Activated naive CD8-positive, alpha-beta T cell treated with anti-CD3 and anti-CD28 coated beads, Interleukin-2, amount 50 U/mL, for 24 hours (primary cell): ENCODE results near the gene RING1.

Source experiments
- ATAC-seq: fragments of 150-1000 bp; cut with Tn5 transposase; one replicate; pipeline ENCODE4 v1.10.0; 2021
- DNase-seq: peaks from one replicate; pipeline ENCODE4 v3.0.0; 2021
- H3K27ac Mint-ChIP-seq: one replicate; pipeline ENCODE4 v1.8.0; 2021; ENCODE audit warnings: mild to moderate bottlenecking, mixed read lengths
- H3K27me3 Mint-ChIP-seq: one replicate; pipeline ENCODE4 v1.8.0; 2021; ENCODE audit warnings: mixed read lengths
- H3K36me3 Mint-ChIP-seq: one replicate; pipeline ENCODE4 v1.8.0; 2021; ENCODE audit warnings: low read depth, mixed read lengths
- H3K4me1 Mint-ChIP-seq: one replicate; pipeline ENCODE4 v1.8.0; 2021; ENCODE audit warnings: mixed read lengths
- H3K4me3 Mint-ChIP-seq: one replicate; pipeline ENCODE4 v1.8.0; 2021; ENCODE audit warnings: mild to moderate bottlenecking, moderate library complexity, mixed read lengths
- H3K9me3 Mint-ChIP-seq: one replicate; pipeline ENCODE4 v1.8.0; 2021; ENCODE audit warnings: mixed read lengths

The RING1 gene

DNA sequence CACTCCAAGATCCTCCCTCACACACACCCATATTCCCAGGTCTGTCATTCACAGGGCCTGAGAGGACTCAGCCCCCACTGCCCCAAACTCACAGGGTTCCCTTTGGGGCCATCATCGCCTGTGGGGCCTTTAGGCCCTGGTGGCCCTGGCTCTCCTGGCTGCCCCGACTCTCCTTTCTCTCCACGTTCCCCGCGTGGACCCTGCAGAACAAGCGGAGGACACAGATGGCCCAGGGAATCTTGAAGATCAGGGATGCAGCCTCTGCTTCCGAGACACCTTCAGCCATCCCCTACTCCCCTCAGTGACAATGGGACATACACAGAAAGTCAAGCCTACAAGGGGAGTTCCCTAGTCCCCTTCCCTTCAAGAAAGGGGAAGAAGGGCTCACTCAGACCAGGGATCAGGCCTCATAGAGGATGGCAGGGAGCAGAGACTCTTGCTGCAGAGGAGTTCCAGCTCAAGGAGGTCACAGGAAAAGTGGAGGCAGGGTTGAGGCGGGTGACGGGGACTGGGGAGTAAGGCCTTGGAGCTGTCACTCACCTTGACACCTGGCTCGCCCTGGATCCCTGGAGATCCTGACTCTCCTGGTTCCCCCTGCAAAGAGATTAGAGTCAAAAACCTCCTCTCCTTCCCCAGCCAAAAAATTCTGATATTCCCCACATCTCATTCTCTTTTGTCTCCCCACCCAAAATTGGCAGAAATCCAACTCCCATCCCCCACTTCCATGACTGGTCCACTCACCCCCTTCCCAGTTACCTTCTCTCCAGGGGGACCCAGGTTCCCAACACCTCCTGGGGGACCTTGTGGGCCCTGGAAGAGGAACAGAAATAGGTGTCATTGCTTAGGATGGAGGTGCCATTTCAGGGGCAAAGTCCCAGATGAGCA is 38.8 kb upstream of the RING1 start:
- DNase-seq = no peak
- no peak for ATAC-seq
- H3K27ac Mint-ChIP-seq = no peak overlapping the region
- no peaks in the 10 kb centered on the region for H3K9me3 Mint-ChIP-seq
- H3K4me1 Mint-ChIP-seq = no peaks in the 10 kb centered on the region
- no peaks in the 10 kb centered on the region for H3K36me3 Mint-ChIP-seq
- H3K4me3 Mint-ChIP-seq = no peak overlapping the region
- H3K27me3 Mint-ChIP-seq = no peaks in the 10 kb centered on the region

DNA sequence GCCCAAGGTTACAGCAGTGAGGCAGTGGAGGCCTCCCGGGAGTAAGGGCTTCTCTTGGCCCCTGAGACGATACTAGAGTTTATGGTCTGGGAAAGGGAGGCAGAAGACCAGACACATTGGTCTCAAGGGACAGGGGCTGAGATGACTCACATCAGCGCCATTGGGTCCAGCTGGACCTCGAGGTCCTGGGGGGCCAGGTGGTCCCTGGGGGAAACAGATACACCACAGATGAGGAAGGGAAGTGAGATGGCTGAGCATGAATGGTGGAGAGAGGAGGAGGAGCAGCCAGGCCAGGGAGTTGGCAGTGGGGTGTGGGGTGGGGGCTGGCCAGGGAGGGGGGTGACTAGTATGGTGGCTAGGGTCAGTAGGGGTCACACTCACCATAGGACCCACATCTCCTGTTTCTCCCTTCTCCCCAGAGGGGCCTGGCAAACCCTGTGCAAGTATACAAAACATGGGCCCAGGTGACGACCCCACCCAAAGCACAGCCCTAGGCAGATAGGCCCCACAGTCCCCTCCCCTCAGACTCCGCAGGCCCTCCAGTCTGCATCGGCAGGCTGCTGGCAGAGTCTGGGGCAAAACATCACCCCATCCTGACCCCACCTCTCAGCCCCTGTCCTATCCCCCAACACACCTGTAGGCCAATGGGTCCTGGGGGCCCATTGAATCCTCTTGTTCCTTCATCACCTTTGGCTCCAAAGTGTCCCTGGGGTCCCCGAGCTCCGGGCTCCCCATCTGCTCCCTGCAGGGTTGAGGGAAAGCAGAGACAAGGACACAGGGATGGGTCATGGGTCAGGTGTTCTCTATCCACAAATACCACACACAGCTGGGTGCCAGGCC is 37.9 kb upstream of the RING1 start:
- H3K4me1 Mint-ChIP-seq = no peaks in the 10 kb centered on the region
- no peak overlapping the region for H3K4me3 Mint-ChIP-seq
- no peak for ATAC-seq
- no peaks in the 10 kb centered on the region for H3K9me3 Mint-ChIP-seq
- DNase-seq = no peak
- H3K27ac Mint-ChIP-seq = no peak overlapping the region
- no peaks in the 10 kb centered on the region for H3K27me3 Mint-ChIP-seq
- H3K36me3 Mint-ChIP-seq = no peaks in the 10 kb centered on the region

DNA sequence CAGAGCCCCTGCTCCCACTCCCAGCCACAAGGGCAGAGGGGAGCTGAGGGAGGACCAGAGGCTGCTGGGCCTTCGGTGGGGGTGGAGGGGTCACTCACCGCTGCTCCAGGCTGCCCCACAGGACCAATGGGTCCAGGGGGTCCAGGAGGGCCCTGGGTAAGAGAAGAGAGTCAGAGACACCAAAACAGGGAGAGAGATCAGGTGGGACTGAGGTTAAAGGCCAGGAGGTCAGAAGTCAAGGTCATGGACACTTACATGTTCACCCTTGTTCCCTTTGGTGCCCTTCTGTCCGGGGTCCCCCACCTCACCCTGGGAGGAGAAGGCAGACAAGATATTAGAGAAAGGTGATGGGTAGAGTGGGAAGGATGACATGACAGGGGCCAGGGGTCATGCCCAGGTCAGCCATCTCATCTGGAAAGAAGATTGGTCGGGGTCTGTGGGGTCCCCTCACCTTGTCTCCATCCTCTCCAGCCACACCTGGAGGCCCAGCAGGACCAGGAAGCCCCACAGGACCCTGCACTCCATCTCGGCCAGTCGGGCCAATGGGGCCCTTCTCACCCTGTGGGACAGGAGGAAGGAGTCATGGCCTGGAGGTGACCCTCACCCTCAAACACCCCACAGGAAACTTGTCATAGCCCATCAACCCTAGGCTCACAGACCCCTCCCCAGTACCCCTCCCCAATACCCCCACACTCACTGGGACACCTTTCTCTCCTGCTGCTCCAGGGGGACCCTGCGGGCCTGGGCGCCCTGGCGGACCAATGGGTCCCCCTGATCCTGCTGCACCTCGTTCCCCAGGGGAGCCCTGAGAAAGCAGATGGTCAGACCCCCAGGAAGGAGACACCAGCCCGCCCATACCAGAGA is 37.1 kb upstream of the RING1 start:
- no peaks in the 10 kb centered on the region for H3K36me3 Mint-ChIP-seq
- H3K27me3 Mint-ChIP-seq = no peaks in the 10 kb centered on the region
- H3K27ac Mint-ChIP-seq = no peak overlapping the region
- DNase-seq (no peak), ATAC-seq (no peak)
- no peaks in the 10 kb centered on the region for H3K4me1 Mint-ChIP-seq
- H3K9me3 Mint-ChIP-seq = no peaks in the 10 kb centered on the region
- H3K4me3 Mint-ChIP-seq = no peak overlapping the region

DNA sequence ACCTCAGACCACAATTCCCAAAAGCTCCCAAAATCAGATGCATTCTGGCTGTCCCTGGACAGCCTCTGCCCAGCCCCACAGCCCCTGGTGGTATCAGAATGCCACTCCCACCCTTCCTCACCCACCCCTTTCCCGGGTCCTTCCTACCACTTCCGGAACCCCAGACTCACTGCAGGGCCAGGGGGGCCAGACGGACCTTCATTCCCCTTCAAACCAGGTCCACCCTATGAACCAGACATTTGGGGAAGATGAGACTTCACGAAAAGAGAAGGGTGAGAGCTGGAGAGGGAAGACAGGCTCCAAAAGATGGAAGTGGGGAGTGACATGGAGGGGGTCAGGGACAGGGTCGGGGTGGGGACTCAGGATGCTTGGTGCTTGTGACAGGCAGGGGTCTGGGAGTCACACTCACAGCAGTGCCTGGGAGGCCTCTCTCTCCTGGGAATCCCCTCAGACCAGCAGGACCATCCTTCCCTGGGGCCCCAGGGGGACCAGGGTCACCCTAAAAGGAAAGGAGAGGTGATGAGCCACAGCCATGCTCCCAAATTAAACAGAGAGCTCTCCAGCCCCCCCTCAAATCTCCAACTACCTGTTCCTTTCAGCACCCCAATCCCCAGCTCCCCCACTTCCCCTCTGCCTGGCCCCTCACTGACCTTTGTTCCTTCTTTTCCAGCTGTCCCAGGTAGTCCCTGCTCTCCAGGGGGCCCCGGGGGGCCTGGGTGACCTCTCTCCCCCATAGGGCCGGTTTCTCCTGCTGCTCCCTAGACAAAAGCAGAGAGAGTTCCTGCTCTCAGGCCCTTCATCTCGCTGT is 36.2 kb upstream of the RING1 start:
- no peaks in the 10 kb centered on the region for H3K36me3 Mint-ChIP-seq
- no peaks in the 10 kb centered on the region for H3K27me3 Mint-ChIP-seq
- H3K4me1 Mint-ChIP-seq = no peaks in the 10 kb centered on the region
- no peak for ATAC-seq
- H3K9me3 Mint-ChIP-seq = no peaks in the 10 kb centered on the region
- H3K27ac Mint-ChIP-seq = no peak overlapping the region
- no peak for DNase-seq
- no peak overlapping the region for H3K4me3 Mint-ChIP-seq

DNA sequence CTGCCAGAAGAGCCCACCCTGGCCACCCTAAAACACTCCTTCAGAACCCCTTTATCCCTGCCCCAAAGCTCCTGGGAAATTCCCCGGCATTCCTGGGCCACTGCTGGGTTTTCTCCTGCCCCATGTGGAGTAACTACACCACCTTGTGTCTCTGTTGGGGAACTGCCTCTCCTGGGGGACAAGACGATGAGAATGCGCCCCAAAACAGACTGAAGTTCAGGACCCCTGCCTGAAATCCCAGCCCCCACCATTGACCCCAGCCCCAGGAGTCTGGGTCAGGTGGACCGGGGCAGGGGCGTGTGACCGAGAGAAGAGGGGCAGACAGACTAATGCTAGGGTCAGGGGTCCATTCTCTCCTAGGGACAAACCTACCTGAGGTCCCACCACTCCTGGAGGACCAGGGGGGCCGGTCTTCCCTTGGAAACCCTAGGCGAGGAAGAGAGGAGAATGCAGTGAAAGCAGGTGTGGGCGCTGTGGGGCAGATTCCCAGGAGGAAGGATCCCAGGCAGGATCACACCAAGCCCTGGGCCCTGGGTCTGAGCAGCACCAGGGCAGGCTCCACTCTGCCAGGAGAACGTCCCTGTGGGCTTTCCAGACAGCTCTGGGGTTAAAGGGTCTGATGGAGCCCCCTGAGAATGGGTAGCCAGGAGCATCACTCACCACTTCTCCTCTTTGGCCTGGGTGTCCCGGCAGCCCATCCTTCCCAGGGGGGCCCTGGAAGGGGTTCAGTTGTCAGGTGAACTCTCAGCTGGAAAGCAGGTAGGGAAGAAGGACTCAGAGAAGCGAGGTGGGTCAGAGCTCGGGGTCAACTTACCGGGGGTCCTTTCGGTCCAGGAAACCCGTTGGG is 35.4 kb upstream of the RING1 start:
- Mint-ChIP-seq H3K4me1 (no peaks in the 10 kb centered on the region), H3K9me3 (no peaks in the 10 kb centered on the region), H3K27me3 (no peaks in the 10 kb centered on the region), H3K4me3 (no peak overlapping the region), H3K27ac (no peak overlapping the region), H3K36me3 (no peaks in the 10 kb centered on the region)
- DNase-seq (no peak), ATAC-seq (no peak)

DNA sequence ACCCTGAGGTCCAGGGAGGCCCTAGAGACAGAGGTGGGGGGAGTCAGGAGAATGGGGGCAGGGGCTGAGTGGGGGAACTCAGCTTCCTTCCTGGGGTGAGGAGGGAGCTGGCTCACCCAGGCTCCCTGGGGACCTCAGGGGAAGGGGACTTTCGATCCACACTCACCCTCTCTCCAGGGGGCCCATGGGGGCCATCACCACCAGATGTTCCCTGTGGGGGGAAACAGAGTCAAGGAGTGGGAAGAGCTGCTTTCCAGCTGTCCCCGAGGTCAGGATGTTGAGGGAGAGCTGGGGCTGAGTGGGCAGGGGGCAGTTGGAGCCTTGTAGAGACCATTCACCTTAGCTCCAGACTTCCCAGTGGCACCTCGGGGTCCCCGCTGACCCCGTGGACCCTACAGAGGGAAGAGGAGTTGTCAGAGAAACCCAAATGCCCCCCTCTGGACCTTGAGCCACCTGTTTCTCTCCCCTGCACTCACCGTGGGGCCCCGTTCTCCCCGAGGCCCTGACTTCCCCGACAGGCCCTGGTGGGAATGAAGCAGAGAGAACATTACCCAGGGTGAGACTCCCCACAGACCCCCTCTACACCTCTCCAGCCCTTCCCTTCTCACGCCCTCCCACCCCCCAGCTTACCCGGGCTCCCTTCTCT is 34.6 kb upstream of the RING1 start:
- H3K4me3 Mint-ChIP-seq = no peak overlapping the region
- ATAC-seq (no peak), DNase-seq (no peak)
- no peak overlapping the region for H3K27ac Mint-ChIP-seq
- no peaks in the 10 kb centered on the region for H3K9me3 Mint-ChIP-seq
- H3K4me1 Mint-ChIP-seq = no peaks in the 10 kb centered on the region
- no peaks in the 10 kb centered on the region for H3K27me3 Mint-ChIP-seq
- H3K36me3 Mint-ChIP-seq = no peaks in the 10 kb centered on the region

DNA sequence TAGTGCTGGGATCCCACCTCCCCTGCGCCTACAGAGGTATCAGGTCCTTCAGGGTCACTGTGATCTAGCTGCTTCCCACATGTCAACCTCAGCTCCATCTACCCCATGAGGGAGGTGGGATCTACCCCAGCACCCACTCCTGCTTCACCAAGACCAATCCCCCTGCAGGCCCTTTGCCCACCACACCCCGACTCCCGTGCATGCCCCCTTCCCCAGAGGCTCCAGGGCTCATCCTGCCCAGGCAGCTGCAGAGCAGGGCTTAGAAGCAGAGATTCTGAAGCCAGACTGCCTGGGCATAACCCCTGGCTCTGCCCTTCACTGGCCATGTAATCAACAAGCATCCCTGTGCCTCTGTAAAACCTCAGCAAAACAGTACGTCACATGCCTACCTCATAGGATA is 33.5 kb upstream of the RING1 start:
- H3K36me3 Mint-ChIP-seq = no peaks in the 10 kb centered on the region
- H3K9me3 Mint-ChIP-seq = no peaks in the 10 kb centered on the region
- DNase-seq (no peak), ATAC-seq (no peak)
- H3K4me3 Mint-ChIP-seq = no peak overlapping the region
- H3K4me1 Mint-ChIP-seq = no peaks in the 10 kb centered on the region
- H3K27me3 Mint-ChIP-seq = no peaks in the 10 kb centered on the region
- no peak overlapping the region for H3K27ac Mint-ChIP-seq

DNA sequence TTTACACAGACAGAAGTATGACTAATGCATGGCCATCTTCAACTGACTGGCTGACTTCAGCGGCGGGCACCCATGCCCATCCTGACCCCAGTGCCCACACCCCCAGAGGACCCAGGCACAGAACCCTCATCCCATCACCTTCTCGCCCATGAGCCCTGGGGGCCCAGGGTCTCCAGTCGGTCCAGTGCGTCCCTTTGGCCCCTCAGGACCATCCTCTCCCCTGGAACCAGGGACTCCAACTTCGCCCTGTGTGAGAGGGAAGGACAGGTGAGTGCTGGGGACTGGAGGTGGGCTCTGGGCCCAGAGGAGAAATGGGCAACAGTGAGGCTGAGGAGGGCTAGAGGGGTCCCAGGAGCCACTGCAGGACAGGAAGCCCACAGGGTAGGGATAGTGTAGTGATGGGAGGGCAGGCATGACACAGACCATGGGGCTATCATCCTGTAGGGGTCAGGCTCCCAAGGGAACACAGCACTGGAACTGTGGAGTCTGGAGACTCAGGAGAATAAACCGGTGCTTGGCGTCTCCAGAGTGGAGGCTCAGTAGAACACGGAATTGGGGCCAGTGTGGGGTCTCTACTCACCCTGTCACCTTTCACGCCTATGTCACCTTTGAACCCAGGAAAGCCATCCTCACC is 32.7 kb upstream of the RING1 start:
- H3K27ac Mint-ChIP-seq = no peak overlapping the region
- H3K9me3 Mint-ChIP-seq = no peaks in the 10 kb centered on the region
- DNase-seq (no peak), ATAC-seq (no peak)
- no peak overlapping the region for H3K4me3 Mint-ChIP-seq
- H3K4me1 Mint-ChIP-seq = no peaks in the 10 kb centered on the region
- no peaks in the 10 kb centered on the region for H3K27me3 Mint-ChIP-seq
- H3K36me3 Mint-ChIP-seq = no peaks in the 10 kb centered on the region

DNA sequence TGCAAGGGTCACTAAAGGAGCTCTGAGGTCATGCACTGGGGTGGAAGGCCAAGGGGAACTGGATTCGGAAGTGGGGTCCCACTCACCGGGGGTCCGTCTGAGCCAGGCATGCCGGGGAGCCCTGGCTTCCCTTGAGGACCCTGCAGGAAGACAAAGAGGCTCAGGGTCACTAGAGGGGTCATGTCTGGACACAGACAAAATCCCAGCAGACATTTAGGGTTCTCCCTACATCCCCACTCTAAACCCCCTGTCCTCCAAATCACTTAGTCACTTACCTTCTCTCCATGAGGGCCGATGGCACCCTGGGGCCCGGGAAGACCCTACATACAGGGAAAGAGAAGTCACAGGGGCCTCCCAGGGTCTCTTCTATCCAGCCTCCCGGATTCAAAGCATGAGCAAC is 31.4 kb upstream of the RING1 start:
- Mint-ChIP-seq H3K36me3 (no peaks in the 10 kb centered on the region), H3K9me3 (no peaks in the 10 kb centered on the region), H3K4me3 (no peak overlapping the region), H3K27me3 (no peaks in the 10 kb centered on the region), H3K4me1 (no peaks in the 10 kb centered on the region), H3K27ac (no peak overlapping the region)
- ATAC-seq (no peak), DNase-seq (no peak)

DNA sequence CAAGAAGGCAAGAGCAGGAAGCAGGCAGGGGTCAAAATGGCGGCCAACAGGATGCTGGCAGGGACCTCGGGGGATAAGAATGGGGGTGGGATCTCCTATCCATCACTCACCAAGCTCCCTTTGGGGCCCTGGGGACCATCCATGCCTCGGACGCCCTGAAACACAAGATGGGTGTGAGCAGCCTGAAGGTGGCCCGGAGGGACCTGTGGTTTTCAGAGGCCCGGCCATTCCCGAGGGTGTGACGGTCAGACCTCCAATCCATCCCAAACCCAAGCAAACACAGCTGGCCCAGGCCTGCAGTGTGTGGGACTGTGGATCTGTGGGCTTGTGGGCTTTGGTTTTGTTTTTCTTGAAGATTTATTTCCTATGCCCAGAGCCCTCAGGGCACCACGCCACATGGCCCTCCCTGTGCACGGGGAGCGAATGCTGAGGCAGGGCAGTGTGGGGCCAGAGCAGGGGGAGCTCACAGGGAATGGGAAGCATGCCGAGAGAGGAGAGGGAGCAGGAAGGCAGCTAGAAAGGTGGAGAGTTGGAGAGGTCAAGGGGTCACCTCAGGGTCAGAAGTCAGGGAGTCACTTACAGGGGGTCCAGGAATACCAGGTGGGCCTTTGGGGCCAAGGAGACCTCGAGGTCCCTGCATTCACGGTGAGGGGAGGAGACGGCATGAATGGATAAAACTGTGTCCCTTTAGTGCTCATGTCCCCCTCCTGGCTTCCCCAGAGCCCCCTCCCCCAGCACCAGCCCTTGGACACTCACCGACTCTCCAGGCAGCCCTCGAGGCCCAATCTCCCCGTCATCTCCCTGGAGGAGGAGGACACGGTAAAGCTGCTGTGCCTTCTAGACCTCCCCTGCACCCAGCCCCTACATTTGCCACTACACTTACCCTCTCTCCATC is 30.5 kb upstream of the RING1 start:
- Mint-ChIP-seq H3K4me1 (peaks cover 2% of the 10 kb centered on the region), H3K9me3 (peaks cover 3% of the 10 kb centered on the region), H3K36me3 (peaks cover 2% of the 10 kb centered on the region), H3K4me3 (no peak overlapping the region), H3K27ac (no peak overlapping the region), H3K27me3 (no peaks in the 10 kb centered on the region)
- DNase-seq (no peak), ATAC-seq (no peak)

DNA sequence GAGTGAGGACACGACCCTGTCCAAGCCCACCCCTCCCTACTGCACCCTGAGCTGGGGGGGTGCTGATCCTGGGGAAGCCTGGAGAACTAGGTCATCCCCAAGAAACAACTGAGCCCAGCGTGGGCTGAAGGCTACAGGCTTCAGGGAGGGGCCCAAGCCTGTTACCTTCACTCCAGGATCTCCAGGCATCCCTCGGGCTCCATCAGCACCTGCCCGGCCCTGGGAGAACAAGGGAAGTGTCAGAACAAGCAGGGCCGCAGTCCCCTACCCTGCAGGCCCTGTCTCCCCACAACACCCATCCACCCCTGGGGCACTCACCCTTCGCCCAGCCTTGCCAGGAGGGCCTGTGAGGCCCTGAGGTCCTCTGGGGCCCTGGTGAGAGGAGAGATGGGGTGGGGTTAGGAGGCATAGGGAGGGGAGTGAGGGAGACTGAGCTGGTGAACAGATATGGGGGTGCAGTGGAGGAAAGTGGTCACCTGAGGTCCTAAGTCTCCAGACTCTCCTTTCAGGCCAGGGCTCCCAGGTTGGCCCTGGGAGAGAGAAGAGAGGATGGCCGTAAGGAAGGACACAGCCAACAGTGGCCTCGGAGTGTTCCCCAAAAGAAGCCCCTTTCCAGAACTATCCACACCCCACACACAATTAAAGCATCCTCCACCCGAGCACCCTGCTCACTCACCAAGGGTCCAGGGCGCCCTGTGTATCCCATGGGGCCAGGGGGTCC is 29.4 kb upstream of the RING1 start:
- ATAC-seq (no peak), DNase-seq (no peak)
- no peak overlapping the region for H3K4me3 Mint-ChIP-seq
- no peak overlapping the region for H3K27ac Mint-ChIP-seq
- H3K9me3 Mint-ChIP-seq = peaks cover 15% of the 10 kb centered on the region
- no peaks in the 10 kb centered on the region for H3K27me3 Mint-ChIP-seq
- H3K36me3 Mint-ChIP-seq = peaks cover 14% of the 10 kb centered on the region
- H3K4me1 Mint-ChIP-seq = peaks cover 13% of the 10 kb centered on the region
